Measurements from ENCODE around the gene SMIM33.
"Not testable (repeated sequence)": the region's sequence is repeated elsewhere in the genome, so short reads cannot be mapped to it uniquely, and the experiment has no call there.

Gene SMIM33

DNA sequence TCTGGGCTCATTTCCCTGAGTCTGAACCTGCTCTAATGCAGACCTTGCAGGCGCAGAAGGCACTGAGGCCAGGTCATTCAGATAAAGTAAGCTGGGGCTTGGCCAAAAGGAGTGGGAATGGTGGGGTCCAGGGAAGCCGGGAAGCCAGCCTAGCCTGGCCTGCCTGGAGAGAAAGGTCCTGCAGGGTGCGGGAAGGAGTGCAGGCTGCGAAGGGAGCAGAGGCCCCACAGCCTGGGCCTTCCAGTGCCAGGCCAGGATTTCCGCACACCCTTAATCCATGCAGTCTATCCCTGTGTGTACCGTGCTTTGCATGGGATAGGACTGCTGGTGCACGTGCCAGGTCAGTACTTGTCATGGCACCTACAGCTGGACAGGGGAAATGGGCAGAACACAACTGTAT, 15.4 kb downstream of the SMIM33 start:
- DNase-seq: no peak

DNA sequence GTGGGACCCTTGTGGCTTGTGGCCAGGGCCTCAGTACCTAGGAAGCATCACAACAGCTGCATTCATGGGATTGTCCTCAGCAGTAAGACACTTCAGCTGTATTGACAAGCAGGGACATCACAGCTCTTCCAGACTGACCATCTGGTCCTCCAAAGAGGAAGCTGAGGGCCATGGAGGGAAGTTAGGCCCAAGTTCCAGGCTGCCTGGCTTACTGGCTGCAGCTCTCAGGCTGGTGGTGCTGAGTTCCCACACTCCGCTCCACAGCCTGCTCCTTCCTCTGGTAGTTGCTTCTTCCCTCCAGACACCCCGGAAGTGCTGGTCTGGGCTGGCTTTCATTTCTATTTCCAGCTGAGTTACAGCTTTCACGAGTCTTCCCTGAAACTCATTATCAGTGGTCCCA, 17.5 kb downstream of the SMIM33 start:
- no peak for DNase-seq

DNA sequence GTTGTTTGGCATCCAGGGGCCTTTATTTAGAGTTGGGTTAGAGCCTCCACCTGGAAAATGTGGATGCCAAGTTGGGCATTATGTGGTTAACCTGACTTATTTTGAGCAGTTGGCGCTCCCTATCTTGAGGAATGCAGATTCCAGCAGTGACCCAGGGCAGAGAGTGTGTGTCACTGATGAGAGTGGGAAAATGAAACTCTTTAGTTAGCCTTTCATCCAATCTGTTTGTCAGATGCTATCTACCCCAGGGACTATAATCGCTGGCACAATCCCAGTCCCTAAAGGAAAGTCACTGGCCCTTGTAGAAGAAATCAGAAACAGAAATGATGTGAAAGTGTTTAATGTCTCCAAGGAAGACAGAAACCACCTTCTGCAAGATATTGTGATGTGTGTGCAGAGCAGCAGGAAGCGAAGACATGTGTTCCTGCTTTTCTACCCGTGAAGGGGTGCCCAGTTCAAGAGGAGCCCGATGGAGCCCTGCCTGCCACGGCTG, 21.9 kb downstream of the SMIM33 start:
- DNase-seq: no peak

DNA sequence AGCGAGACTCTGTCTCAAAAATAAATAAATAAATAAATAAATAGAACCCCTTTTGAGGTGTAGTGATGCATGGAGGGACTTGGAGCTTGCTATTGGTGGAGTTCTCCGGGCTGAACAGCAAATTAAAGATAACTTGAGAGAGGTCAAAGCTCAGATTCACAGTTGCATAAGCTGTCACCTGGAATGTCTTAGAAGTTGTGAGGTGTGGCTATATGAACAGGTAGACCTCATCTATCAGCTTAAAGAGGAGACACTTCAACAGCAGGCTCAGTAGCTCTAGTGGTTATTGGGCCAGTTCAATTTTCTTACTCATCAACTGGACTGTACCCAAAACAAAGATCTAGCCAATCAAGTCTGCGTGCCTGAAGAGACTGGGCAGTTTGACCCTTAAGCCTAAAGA, 23.5 kb downstream of the SMIM33 start:
- DNase-seq: no peak

DNA sequence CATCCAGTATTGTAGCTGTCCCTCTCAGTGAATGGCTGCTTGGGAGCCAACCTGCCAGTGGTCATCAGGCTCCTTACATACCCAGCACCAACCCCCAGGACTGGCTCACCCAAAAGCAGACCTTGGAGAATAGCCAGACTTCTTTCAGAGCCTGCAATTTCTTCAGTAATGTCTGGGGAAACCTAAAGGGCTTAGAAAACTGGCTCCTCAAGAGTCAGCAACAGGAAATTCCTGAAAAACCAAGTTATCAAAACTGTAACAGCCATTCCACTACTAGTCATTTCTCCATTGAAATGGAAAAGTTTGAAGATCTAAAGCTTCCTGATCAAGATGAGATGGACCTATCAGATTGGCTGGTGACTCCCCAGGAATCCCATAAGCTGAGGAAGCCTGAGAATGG, 24.0 kb downstream of the SMIM33 start:
- no peak for DNase-seq

DNA sequence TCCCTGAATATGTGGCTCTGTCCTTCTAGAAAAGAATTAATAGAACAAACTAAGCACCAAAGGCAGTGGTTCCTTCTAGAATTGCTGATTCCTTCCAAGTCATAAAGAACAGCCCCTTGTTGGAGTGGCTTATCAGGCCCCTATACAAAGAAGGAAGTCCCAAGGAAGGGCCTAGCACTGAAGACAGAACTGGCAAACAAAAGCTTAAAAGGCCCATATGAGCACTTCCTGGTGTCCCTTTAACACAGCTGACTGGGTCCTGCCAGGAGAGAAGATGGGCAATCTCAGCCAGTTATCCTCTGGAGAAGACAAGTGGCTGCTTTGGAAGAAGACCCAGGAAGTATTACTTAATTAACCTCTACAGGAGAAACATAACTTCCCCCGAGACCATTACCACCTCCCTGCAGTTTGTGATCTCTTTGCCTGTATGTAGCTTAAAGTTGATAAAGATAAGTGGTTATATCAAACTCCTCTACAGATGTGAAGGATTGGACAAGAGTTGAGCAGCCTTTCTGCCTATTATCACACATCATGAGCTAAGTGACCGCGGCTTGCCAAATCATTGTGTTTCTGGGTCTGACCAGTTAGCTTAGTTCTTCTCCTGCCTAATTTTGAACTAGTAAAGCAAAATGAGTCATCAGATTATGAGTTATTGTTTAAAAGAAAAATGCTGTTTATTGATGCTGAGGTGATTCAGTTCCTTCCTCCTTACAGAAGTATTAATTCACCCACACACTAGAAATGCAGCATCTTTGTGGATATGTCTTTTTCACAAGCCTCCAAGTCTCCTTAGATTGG, 25.0 kb downstream of the SMIM33 start:
- DNase-seq: no peak

DNA sequence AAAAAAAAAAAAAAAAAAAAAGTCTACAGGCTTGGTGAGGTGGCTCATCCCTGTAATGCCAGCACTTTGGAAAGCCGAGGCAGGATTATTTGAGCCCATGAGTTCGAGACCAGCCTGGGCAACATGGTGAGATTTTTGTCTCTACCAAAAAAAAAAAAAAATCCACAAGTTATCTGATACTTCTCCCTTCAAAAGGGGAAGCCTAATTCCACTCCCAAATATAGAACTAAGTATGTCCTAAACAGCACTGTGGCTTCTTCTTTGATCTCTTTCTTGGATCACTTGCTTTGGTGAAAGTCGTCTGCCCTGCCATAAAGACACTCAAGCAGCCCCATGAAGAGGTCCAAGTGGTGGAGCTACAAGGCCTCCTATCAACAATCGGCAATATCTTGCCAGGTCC, 30.6 kb downstream of the SMIM33 start:
- no peak for DNase-seq

DNA sequence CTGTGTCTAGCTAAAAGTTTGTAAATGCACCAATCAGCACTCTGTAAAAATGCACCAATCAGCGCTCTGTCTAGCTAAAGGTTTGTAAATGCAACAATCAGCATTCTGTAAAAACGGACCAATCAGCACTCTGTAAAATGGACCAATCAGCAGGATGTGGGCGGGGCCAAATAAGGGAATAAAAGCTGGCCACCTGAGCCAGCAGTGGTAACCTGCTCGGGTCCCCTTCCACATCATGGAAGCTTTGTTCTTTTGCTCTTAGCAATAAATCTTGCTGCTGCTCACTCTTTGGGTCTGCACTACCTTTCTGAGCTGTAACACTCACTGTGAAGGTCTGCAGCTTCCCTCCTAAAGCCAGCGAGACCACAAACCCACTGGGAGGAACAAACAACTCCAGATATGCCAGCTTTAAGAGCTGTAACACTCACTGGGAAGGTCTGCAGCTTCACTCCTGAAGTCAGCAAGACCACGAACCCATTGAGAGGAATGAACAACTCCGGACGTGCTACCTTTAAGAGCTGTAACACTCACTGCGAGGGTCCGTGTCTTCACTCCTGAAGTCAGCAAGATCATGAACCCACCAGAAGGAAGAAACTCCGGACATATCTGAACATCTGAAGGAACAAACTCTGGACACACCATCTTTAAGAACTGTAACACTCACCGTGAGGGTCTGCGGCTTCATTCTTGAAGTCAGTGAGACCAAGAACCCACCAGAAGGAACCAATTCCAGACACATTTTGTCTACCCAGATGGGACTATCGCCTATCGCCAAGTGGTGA, 32.4 kb downstream of the SMIM33 start:
- DNase-seq: not testable (repeated sequence)

DNA sequence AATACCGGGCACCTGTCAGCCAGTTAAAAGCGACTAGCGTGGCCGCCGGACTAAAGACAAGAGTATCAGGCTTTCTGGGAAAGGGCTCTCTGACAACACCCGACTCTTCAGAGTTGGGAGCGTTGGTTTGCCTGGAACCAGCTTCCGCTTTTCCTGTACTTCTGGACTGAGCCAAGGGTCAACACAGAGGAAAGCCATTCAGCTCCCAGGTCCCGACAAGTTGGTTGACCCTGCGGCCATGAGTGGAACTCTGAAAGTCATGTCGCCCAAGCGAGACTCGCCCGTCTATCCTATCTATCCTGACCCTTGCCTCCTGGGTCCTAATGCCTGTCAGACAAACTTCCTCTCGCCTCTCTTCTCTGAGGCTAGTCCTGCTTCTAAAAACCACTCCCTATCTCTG, 33.1 kb downstream of the SMIM33 start:
- not testable (repeated sequence) for DNase-seq

DNA sequence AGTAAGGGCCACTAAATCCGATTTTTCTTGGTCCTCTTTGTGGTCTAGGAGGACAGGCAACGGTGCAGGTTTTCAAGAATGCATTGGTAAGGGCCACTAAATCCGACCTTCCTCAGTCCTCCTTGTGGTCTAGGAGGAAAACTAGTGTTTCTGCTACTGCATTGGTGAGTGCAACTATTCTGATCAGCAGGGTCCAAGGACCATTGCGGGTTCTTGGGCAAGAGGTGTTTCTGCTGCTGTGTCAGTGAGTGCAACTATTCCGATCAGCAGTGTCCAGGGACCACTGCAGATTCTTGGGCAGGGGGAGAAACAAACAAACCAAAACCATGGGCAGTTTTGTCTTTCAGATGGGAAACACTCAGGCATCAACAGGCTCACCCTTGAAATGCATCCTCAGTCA, 33.9 kb downstream of the SMIM33 start:
- DNase-seq: not testable (repeated sequence)

DNA sequence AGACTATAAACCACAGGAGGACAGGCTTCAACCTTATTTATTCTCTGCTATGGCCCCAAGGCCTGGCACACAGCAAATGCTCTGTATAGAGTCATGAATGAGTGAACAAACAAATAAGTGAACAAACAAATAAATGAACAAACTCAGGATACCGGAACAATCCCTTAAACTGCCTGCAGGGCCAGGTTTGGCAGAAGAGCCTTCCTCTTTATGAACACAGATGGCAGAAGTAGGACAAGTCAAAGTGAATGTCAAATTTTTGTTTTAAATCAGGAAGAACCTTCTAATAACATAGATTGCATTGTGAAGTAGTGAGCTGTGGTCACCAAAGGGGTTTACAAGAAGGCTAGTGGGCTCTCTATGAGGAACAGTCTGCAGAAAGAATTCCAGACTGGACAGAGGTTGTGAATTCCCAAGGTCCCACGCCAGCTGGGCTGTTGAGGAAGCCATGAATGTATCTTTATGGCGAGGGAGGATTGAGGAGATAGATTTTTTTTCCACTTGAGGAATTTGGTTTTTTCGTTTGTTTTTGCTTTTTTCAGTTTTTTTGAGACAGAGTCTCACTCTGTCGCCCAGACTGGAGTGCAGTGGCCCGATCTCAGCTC, 42.1 kb downstream of the SMIM33 start:
- no peak for DNase-seq

DNA sequence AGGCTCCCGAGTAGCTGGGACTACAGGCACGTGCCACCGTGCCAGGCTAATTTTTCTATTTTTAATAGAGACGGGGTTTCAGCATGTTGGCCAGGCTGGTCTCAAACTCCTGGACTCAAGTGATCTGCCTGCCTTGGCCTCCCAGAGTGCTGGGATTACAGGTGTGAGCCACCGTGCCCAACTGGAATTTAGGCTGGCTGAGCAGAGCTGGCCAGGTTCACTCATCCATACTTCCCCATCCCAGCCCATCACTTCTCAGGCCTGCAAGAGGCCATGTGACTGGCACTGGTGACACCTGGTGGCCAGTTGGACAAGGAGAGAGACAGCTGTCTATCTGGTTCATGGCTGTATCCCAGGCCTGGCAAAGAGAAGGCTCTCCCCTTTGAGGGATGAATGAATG, 42.6 kb downstream of the SMIM33 start:
- peak; percentile 3 for DNase-seq

DNA sequence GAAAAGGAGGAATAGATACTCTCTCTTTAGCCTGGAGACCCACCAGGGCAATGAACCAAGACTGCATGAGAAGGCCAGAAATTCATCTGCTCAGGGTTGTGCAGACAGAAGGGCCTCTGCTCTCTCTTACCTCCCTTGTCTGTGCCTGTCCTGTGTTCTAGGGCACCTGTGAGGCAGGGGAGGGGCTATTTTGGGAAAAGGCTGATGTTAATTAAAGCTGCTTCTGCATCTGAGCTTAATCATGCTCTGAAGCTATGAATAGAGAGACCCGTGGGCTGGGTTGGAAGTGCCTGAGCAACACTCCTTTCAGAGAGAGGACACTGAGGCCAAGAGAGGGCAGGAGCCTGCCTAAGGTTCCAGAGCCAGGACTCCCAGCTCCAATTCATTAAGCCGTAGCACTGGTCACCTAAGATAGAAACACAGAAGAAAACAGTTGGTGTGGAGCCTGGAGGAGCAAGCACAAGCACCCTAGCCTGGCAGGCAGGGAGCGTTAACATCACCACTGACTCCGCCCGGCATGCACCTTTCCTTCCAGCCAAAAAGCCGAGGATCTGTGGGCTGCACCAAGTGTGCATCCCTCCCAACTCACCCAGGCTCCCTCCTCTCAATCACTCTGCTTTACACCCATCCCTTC, 43.2 kb downstream of the SMIM33 start:
- no peak for DNase-seq

DNA sequence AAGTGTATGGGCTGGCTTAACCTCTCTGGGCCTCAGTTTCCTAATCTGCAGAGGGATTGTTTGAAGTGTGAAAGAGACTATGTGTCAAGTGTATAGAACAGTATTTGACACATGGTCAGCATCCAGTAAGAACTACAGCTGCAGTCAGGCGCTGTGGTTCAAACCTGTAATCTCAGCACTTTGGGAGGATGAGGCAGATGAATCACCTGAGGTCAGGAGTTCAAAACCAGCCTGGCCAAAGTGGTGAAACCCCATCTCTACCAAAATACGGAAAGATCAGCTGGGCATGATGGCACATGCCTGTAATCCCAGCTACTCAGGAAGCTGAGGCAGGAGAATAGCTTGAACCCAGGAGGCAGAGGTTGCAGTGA, 43.7 kb downstream of the SMIM33 start:
- DNase-seq: no peak

DNA sequence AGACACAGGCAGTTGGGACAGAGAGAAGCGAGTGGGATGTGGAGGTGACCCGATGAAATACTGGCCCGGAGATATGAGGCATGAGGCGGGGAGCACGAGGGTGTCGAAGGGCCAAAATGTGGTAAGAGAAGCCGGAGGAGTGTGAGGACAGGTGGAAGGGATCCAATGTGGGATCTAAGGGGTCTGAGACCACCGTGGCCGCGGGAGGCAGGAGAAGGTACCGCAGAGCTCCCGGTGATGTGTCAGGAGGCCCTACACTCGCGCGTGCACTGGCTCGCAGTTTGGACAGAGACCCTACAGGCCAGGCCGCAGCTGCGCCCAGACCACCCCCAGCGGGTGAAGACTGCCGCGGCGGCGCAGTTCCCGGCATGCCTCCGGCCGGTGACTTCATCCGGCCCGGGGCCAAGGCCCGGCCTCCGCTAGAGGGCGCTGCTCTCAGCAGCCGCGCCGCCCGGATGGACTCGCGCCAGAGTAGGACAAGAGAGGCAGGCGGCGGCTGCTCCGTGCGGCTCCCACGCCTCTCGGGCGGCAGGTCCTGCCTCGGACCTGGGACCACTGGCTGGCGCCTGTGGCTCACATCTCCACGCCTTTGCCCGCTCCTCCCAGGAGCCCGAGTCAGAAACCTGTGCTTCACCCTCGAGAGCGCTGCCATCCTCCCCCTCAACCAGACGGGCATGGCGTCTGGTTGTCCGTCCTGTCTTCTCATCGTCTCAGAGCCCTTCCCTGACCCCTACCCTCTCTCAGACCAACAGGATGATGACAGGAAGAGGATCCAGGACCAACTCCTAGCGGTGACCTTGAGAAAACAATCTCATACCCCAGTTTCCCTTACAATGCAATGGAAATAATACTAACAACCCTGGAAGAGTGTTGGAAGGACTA, 47.1 kb downstream of the SMIM33 start:
- DNase-seq: peak; percentile 37
